H1 (cell line): ENCODE measurements around the gene FRK. TPM values are rescaled to one million over a fixed set of nuclear protein-coding genes. Genes with fewer than 3 reads are reported as not detected.
"Not testable (repeated sequence)": the region's sequence is repeated elsewhere in the genome, so short reads cannot be mapped to it uniquely, and the experiment has no call there.

Source experiments
- CTCF ChIA-PET: fragments of 300-600 bp; sonication (Branson Sonifier 250); formaldehyde crosslinking; loops from one replicate; lab custom pipeline; 2021; ENCODE audit not compliant: partially characterized antibody; lab: Charles Lee
- POLR2A ChIA-PET: fragments of 300-600 bp; sonication (Branson Sonifier 250); formaldehyde crosslinking; loops from one replicate; lab custom pipeline; 2021; ENCODE audit warnings: inconsistent platforms; ENCODE audit not compliant: partially characterized antibody; lab: Charles Lee
- DNase-seq, 2 experiments: peaks; one replicate each; pipeline versions ENCODE4 v3.0.0 to v3.0.0-alpha.2; 2010 to 2022; ENCODE audit warnings: low spot score in 2 of 2, low read depth in 1 of 2, mixed read lengths in 1 of 2
- FAIRE-seq: peaks from 2 replicates; lab custom pipeline; 2011; peaks lifted over from hg19 to GRCh38; lab: Jason Lieb, UNC
- H2AFZ ChIP-seq: 2 replicates; pipeline ENCODE4 v1.8.1; 2012; ENCODE audit warnings: low read length, inconsistent platforms
- H2AK5ac ChIP-seq: 2 replicates; pipeline ENCODE4 v1.6.1; 2013; ENCODE audit warnings: low read depth, low read length
- H2BK120ac ChIP-seq: replicated peaks from 2 replicates; pipeline ENCODE3; 2013; ENCODE audit warnings: low read depth, low read length, inconsistent platforms
- H2BK12ac ChIP-seq: 2 replicates; pipeline ENCODE4 v1.6.1; 2013; ENCODE audit warnings: low read depth, low read length
- H2BK15ac ChIP-seq: 2 replicates; pipeline ENCODE4 v1.6.1; 2013; ENCODE audit warnings: low read length
- H2BK20ac ChIP-seq: 2 replicates; pipeline ENCODE4 v1.6.1; 2013; ENCODE audit warnings: low read length
- H2BK5ac ChIP-seq: 2 replicates; pipeline ENCODE4 v1.6.1; 2013; ENCODE audit warnings: low read depth, low read length
- H3K14ac ChIP-seq: 2 replicates; pipeline ENCODE4 v1.6.1; 2013; ENCODE audit warnings: inconsistent platforms; ENCODE audit not compliant: insufficient read length
- H3K18ac ChIP-seq: 2 replicates; pipeline ENCODE4 v1.6.1; 2013; ENCODE audit warnings: low read length; ENCODE audit errors: extremely low read depth
- H3K23ac ChIP-seq: 2 replicates; pipeline ENCODE4 v1.6.1; 2013; ENCODE audit warnings: inconsistent platforms; ENCODE audit not compliant: insufficient read length
- H3K23me2 ChIP-seq: 2 replicates; pipeline ENCODE4 v1.6.1; 2013; ENCODE audit warnings: low read depth, low read length
- H3K27ac ChIP-seq: 2 replicates; pipeline ENCODE4 v1.6.1; 2011; ENCODE audit warnings: low read depth, low read length, inconsistent platforms
- H3K27me3 ChIP-seq, 4 experiments: replicated peaks in 1 of 4; 1 replicate in 1 of 4; 2 replicates in 3 of 4; pipeline versions ENCODE4 v1.6.1 to v1.8.1; 2011 to 2013; ENCODE audit warnings: low read length in 3 of 4, mild to moderate bottlenecking in 3 of 4, inconsistent platforms in 2 of 4, mixed read lengths in 2 of 4, moderate library complexity in 1 of 4; ENCODE audit not compliant: control insufficient read depth in 3 of 4, insufficient read depth in 3 of 4; ENCODE audit errors: extremely low read depth in 1 of 4
- H3K36me3 ChIP-seq, 4 experiments: 2 replicates each; pipeline versions ENCODE4 v1.6.1 to v1.8.1; 2011 to 2013; ENCODE audit warnings: mild to moderate bottlenecking in 4 of 4, low read length in 3 of 4, moderate library complexity in 2 of 4, control low read depth in 1 of 4, inconsistent platforms in 1 of 4; ENCODE audit not compliant: insufficient read depth in 4 of 4, control insufficient read depth in 2 of 4
- H3K4ac ChIP-seq: replicated peaks from 2 replicates; pipeline ENCODE3; 2013; ENCODE audit warnings: low read length, low read depth, mixed read lengths, inconsistent platforms; ENCODE audit not compliant: insufficient read length
- H3K4me1 ChIP-seq, 4 experiments: replicated peaks in 1 of 4; 1 replicate in 1 of 4; 2 replicates in 3 of 4; pipeline versions ENCODE4 v1.6.1 to v1.8.1; 2011 to 2013; ENCODE audit warnings: low read length in 3 of 4, inconsistent platforms in 2 of 4, mixed read lengths in 1 of 4; ENCODE audit not compliant: insufficient read depth in 4 of 4, control insufficient read depth in 3 of 4
- H3K4me2 ChIP-seq, 2 experiments: 2 replicates each; pipeline versions ENCODE4 v1.6.1 to v1.8.1; 2011 to 2013; ENCODE audit warnings: low read depth in 2 of 2, low read length in 2 of 2, control low read depth in 1 of 2, inconsistent platforms in 1 of 2, mild to moderate bottlenecking in 1 of 2; ENCODE audit not compliant: insufficient read depth in 1 of 2
- H3K4me3 ChIP-seq, 4 experiments: fragments of 200-600, 300-600 bp in 1 of 4; sonication (generic), shearing (Covaris generic), sonication (Bioruptor Twin) in 1 of 4; 2 replicates each; pipeline versions ENCODE4 v1.5.1 to v1.8.1; 2011 to 2016; ENCODE audit warnings: low read length in 4 of 4, low read depth in 3 of 4, control low read depth in 2 of 4, inconsistent platforms in 2 of 4, mild to moderate bottlenecking in 2 of 4, mixed read lengths in 1 of 4, moderate library complexity in 1 of 4; ENCODE audit not compliant: insufficient read depth in 2 of 4; ENCODE audit errors: extremely low read depth in 1 of 4
- H3K56ac ChIP-seq: replicated peaks from 2 replicates; pipeline ENCODE3; 2013; ENCODE audit warnings: low read depth, mild to moderate bottlenecking, mixed read lengths, low read length, inconsistent platforms; ENCODE audit not compliant: insufficient read length
- H3K79me1 ChIP-seq: 2 replicates; pipeline ENCODE4 v1.6.1; 2013; ENCODE audit warnings: low read depth, low read length, control low read depth
- H3K79me2 ChIP-seq, 2 experiments: 2 replicates each; pipeline versions ENCODE4 v1.6.1 to v1.8.1; 2012 to 2013; ENCODE audit warnings: low read length in 2 of 2, mild to moderate bottlenecking in 2 of 2, inconsistent platforms in 1 of 2; ENCODE audit not compliant: insufficient read depth in 2 of 2, control insufficient read depth in 1 of 2
- H3K9ac ChIP-seq, 4 experiments: replicated peaks in 1 of 4; 1 replicate in 1 of 4; 2 replicates in 3 of 4; pipeline versions ENCODE4 v1.6.1 to v1.8.1; 2011 to 2013; ENCODE audit warnings: low read depth in 3 of 4, low read length in 3 of 4, control low read depth in 2 of 4, mild to moderate bottlenecking in 2 of 4, moderate library complexity in 2 of 4, inconsistent platforms in 1 of 4; ENCODE audit errors: extremely low read depth in 1 of 4
- H3K9me3 ChIP-seq, 2 experiments: 2 replicates each; pipeline versions ENCODE4 v1.6.1 to v1.8.1; 2012 to 2013; ENCODE audit warnings: mild to moderate bottlenecking in 2 of 2, moderate library complexity in 2 of 2, control low read depth in 1 of 2, inconsistent platforms in 1 of 2, low read depth in 1 of 2, low read length in 1 of 2, mixed read lengths in 1 of 2; ENCODE audit not compliant: insufficient read depth in 2 of 2
- H4K20me1 ChIP-seq, 2 experiments: replicated peaks in 1 of 2; 2 replicates each; pipeline versions ENCODE3 to v1.8.1; 2011 to 2013; ENCODE audit warnings: inconsistent platforms in 2 of 2, low read length in 2 of 2, mild to moderate bottlenecking in 1 of 2; ENCODE audit not compliant: insufficient read depth in 2 of 2, control insufficient read depth in 1 of 2
- H4K5ac ChIP-seq: 2 replicates; pipeline ENCODE4 v1.6.1; 2013; ENCODE audit warnings: low read length, low read depth, mixed read lengths, inconsistent platforms; ENCODE audit not compliant: insufficient read length
- H4K8ac ChIP-seq: 2 replicates; pipeline ENCODE4 v1.8.0; 2013; ENCODE audit warnings: mild to moderate bottlenecking, moderate library complexity, low read length, inconsistent platforms; ENCODE audit not compliant: insufficient read depth; ENCODE audit errors: extremely low read depth
- H4K91ac ChIP-seq: replicated peaks from 2 replicates; pipeline ENCODE3; 2013; ENCODE audit warnings: low read length, mixed read lengths, inconsistent platforms; ENCODE audit not compliant: insufficient read length
- WGBS, 2 experiments: shearing (Covaris generic) in 1 of 2; methylation state at CpG; one replicate each; pipeline versions ENCODE4 v1.1.6 to v1.1.7; 2013 to 2015; ENCODE audit warnings: low lambda C conversion rate in 2 of 2, mixed read lengths in 2 of 2, inconsistent platforms in 1 of 2, low coverage in 1 of 2, missing lambda C conversion rate in 1 of 2; ENCODE audit not compliant: insufficient replicate concordance in 2 of 2, insufficient coverage in 1 of 2, insufficient read length in 1 of 2; ENCODE audit errors: extremely low coverage in 1 of 2, missing lambda C conversion rate in 1 of 2; 5-methylcytosine and 5-hydroxymethylcytosine counted together
- polyA plus RNA-seq, 7 experiments: library from polyadenylated mRNA; depleted of rRNA in 3 of 7; stranded (reverse) in 5 of 7; unstranded in 2 of 7; fragments of >200 nt in 5 of 7; fragments of 200-250 nt in 2 of 7; gene quantifications; 1 replicate in 5 of 7; 2 replicates in 1 of 7; 4 replicates in 1 of 7; pipeline versions ENCODE4 v1.2.1 to v1.2.3, GENCODE V29; 2011 to 2013; ENCODE audit warnings: missing spikeins in 2 of 7, mixed read lengths in 2 of 7
- total RNA-seq: library from RNA; stranded (reverse); fragmentation: NEBNext Ultra II Directional; extraction: Animal tissue kit (Norgen Biotek cat#: 25700); gene quantifications from 2 replicates; pipeline ENCODE4 v1.2.1, GENCODE V29; 2021

FRK gene
- total and polyA plus RNA-seq, 2 of the 8 experiments (the other 6 are each of a cell fraction or from before 2014, with no cell fraction given): 0.11 to 0.24 TPM

GRCh38 chr6:115937502-115937901 is 123.2 kb downstream of the FRK start:
- H3K23ac ChIP-seq, H3K4ac ChIP-seq, H3K23me2 ChIP-seq, CTCF ChIA-PET, H3K27ac ChIP-seq, FAIRE-seq, H3K9ac ChIP-seq, DNase-seq, H4K5ac ChIP-seq, H3K36me3 ChIP-seq, H3K4me1 ChIP-seq, H3K56ac ChIP-seq, H3K4me2 ChIP-seq, H2AFZ ChIP-seq, H2AK5ac ChIP-seq, H3K4me3 ChIP-seq, POLR2A ChIA-PET, H2BK12ac ChIP-seq, H2BK15ac ChIP-seq, H3K27me3 ChIP-seq, H3K79me2 ChIP-seq, H4K20me1 ChIP-seq, H3K79me1 ChIP-seq, H3K9me3 ChIP-seq, H3K18ac ChIP-seq, H4K8ac ChIP-seq, H2BK120ac ChIP-seq, H2BK20ac ChIP-seq, H3K14ac ChIP-seq, H2BK5ac ChIP-seq, H4K91ac ChIP-seq: not testable (repeated sequence)
- WGBS, 2 experiments: 75% methylated on average over 2 of the region's 2 CpGs; no CpG with 5 or more reads in 1 of the 2 experiments
